ENCODE results near the gene NOSTRIN. TPM values are rescaled to one million over a fixed set of nuclear protein-coding genes. Genes with fewer than 3 reads are reported as not detected.

NOSTRIN gene
- total and polyA plus RNA-seq, 7 donors: 3.7 to 8.1 (median 5.3) TPM

GRCh38 chr2:168849610-168850009 is 47.2 kb downstream of the NOSTRIN start:
- DNase-seq (peak in 1 of 2 donors; percentile 48), ATAC-seq (peak in 1 of 4 donors; percentile 47)
- 64 to 80% (median 69%) methylated on average over 2 of the region's 2 CpGs for WGBS, 3 donors
- TF ChIP-seq, protein P1, sequence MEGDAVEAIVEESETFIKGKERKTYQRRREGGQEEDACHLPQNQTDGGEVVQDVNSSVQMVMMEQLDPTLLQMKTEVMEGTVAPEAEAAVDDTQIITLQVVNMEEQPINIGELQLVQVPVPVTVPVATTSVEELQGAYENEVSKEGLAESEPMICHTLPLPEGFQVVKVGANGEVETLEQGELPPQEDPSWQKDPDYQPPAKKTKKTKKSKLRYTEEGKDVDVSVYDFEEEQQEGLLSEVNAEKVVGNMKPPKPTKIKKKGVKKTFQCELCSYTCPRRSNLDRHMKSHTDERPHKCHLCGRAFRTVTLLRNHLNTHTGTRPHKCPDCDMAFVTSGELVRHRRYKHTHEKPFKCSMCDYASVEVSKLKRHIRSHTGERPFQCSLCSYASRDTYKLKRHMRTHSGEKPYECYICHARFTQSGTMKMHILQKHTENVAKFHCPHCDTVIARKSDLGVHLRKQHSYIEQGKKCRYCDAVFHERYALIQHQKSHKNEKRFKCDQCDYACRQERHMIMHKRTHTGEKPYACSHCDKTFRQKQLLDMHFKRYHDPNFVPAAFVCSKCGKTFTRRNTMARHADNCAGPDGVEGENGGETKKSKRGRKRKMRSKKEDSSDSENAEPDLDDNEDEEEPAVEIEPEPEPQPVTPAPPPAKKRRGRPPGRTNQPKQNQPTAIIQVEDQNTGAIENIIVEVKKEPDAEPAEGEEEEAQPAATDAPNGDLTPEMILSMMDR (IDR thresholded peaks at IDR 0.05): no peak
- H3K27me3 ChIP-seq (ENCODE audit: insufficient read depth in 3 of 3, low read length in 2 of 3): no peaks in the 10 kb centered on the region
- no peaks in the 10 kb centered on the region for H3K36me3 ChIP-seq (ENCODE audit: insufficient read depth in 1 of 2, low read depth in 1 of 2)
- intact Hi-C loops (cut with DNase I): loop anchor here in 1 of 2 donors (5.0 kb wide), 1 partner anchor 72 kb away; no protein-coding TSS in a partner anchor
- peaks cover 16% of the 10 kb centered on the region for H3K4me1 ChIP-seq
- H3K9me3 ChIP-seq: no peaks in the 10 kb centered on the region
- H3K27ac ChIP-seq: no peak overlapping the region
- H3K4me3 ChIP-seq: no peak overlapping the region

DNA sequence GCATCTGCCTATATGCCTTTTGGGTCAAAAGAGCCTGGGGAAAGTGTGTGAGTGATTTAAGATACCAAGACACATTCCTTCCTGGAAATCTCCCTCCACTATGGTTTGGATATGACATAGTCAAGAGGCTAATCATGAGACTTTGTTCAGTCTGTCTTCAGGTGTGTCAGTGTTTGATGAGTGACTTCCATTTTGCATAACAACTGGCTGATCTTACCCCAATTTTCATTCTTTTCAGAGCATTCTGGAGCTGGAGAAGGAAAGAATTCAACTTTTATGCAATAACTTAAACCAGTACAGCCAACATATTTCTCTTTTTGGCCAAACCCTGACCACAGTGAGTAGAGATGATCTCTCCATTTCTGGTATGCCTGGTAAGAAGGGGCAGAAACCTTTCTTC is 48.4 kb downstream of the NOSTRIN start:
- no peaks in the 10 kb centered on the region for H3K27me3 ChIP-seq (ENCODE audit: insufficient read depth in 3 of 3, low read length in 2 of 3)
- no peaks in the 10 kb centered on the region for H3K9me3 ChIP-seq
- no peak for DNase-seq
- H3K36me3 ChIP-seq (ENCODE audit: insufficient read depth in 1 of 2, low read depth in 1 of 2): no peaks in the 10 kb centered on the region
- no peak overlapping the region for H3K4me3 ChIP-seq
- no peak overlapping the region for H3K27ac ChIP-seq
- no peak for ATAC-seq
- H3K4me1 ChIP-seq: peaks cover 16% of the 10 kb centered on the region
- TF ChIP-seq, protein P1 (IDR thresholded peaks at IDR 0.05): no peak
- intact Hi-C loops (cut with DNase I): no loop called here

DNA sequence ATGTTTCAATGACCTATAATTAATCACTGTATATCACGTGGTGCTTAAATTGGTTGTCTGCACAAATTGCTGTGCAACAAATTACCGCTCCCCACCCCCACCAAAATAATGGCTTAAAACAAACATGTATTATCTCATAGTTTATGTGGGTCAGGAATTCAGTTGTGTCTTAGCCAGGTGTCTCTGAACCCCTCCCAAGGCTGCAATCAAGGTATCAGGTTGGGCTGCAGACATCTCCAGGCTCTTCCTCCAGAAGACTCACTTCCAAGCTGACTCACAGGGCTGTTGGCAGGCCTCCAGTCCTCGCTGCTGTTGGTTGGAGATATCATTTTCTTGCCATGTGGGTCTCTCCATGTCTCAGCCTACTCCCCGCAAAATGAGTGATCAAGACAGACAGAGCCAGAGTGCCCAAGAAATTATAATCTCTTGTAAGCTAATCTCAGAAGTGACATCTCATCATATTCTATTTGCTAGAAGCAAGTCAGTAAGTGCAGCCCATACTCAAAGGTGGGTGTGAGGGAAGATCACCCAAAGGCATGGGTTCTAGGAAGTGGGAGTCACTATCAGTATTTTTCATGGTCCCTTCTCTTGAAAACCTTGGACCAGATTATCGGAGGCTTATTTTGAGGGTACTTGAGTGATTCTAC is 49.4 kb downstream of the NOSTRIN start:
- intact Hi-C loops (cut with DNase I): no loop called here
- DNase-seq (peak in 1 of 2 donors; percentile 26), ATAC-seq (peak in 3 of 4 donors; percentile 46 to 51 (median 48))
- Histone ChIP-seq H3K27me3 (ENCODE audit: insufficient read depth in 3 of 3, low read length in 2 of 3) (no peaks in the 10 kb centered on the region), H3K4me3 (no peak overlapping the region), H3K4me1 (peaks cover 16% of the 10 kb centered on the region), H3K27ac (no peak overlapping the region), H3K36me3 (ENCODE audit: insufficient read depth in 1 of 2, low read depth in 1 of 2) (no peaks in the 10 kb centered on the region), H3K9me3 (no peaks in the 10 kb centered on the region)
- 69 to 82% (median 70%) methylated on average over 5 of the region's 5 CpGs for WGBS, 3 donors
- TF ChIP-seq, protein P1 (IDR thresholded peaks at IDR 0.05): no peak

DNA sequence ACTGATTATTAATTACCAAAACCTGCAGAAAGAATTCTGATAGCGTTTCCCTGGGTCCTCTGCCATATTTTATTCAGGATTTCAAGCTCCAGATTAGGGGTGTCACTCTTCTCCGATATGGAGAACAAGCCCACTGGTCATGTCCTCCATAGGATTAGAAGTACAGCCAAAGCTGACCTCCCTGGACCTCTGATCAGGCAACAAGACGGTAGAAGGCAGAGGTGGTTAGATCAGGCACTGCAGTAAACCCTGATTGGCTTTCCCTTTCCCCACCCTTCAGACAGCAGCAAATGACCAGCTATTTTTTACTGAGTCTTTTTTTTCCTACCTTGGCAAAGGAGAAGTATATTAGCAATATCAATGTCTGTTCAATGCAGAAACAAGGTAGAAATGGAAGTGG is 50.0 kb downstream of the NOSTRIN start:
- Histone ChIP-seq H3K4me3 (no peak overlapping the region), H3K9me3 (no peaks in the 10 kb centered on the region), H3K27me3 (ENCODE audit: insufficient read depth in 3 of 3, low read length in 2 of 3) (no peaks in the 10 kb centered on the region), H3K4me1 (peaks cover 16% of the 10 kb centered on the region), H3K36me3 (ENCODE audit: insufficient read depth in 1 of 2, low read depth in 1 of 2) (no peaks in the 10 kb centered on the region), H3K27ac (no peak overlapping the region)
- DNase-seq (no peak), ATAC-seq (no peak)
- 32 to 69% (median 53%) methylated on average over 3 of the region's 3 CpGs for WGBS, 3 donors
- TF ChIP-seq, protein P1 (IDR thresholded peaks at IDR 0.05): no peak
- intact Hi-C loops (cut with DNase I): no loop called here

DNA sequence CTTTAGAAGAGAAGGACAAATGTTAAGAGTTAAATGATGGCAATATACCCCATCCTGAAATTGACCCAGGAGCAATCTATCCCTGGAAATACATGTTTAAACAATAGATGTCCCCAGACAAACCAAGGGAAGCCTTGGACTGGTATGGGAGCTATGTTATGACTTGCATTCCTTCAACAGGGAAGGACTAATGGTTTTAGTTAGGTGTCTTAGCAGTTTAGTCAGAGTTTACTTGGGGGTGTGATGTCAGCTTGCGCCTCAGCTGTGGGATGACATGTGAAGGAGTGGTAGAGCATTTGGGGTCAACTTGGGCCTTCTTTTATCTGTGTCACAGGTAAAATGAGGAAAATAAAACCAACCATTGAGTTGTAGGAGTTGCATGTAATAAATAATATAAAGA is 51.0 kb downstream of the NOSTRIN start:
- no peaks in the 10 kb centered on the region for H3K36me3 ChIP-seq (ENCODE audit: insufficient read depth in 1 of 2, low read depth in 1 of 2)
- no peaks in the 10 kb centered on the region for H3K27me3 ChIP-seq (ENCODE audit: insufficient read depth in 3 of 3, low read length in 2 of 3)
- peaks cover 14% of the 10 kb centered on the region for H3K4me1 ChIP-seq
- ATAC-seq (no peak), DNase-seq (no peak)
- intact Hi-C loops (cut with DNase I): no loop called here
- 97 to 100% (median 97%) methylated on average over 1 of the region's 1 CpG for WGBS, 3 donors
- no peaks in the 10 kb centered on the region for H3K9me3 ChIP-seq
- TF ChIP-seq, protein P1 (IDR thresholded peaks at IDR 0.05): no peak
- H3K27ac ChIP-seq: no peak overlapping the region
- H3K4me3 ChIP-seq: no peak overlapping the region
